Mammary epithelial cell (primary cell): ENCODE results near the gene GSG1L.

ENCODE experiments used
- CTCF ChIP-seq, 2 donors: IDR thresholded peaks in 1 of 2; conservative IDR thresholded peaks in 1 of 2; 2 replicates each; pipeline ENCODE4 v1.5.1; 2011 to 2012; ENCODE audit warnings: inconsistent platforms in 2 of 2, low read length in 2 of 2, mild to moderate bottlenecking in 2 of 2, control low read depth in 1 of 2, low read depth in 1 of 2; ENCODE audit not compliant: insufficient read depth in 1 of 2; ENCODE audit errors: extremely low read depth in 1 of 2
- EZH2 ChIP-seq: IDR thresholded peaks from 2 replicates; pipeline ENCODE4 v1.6.1; 2012; ENCODE audit warnings: low read length, inconsistent platforms, borderline replicate concordance

- TF ChIP-seq CTCF (conservative IDR thresholded peaks at IDR 0.05 in 1 of 2, IDR thresholded peaks at IDR 0.05 in 1 of 2; ENCODE audit: extremely low read depth in 1 of 2, insufficient read depth in 1 of 2, low read depth in 1 of 2, low read length in 2 of 2) (no peak), EZH2 (no peak)
Observed at GRCh38 chr16:27792486-27793248, 270.8 kb downstream of the GSG1L start.
